ENCODE measurements around the gene DPP8.

- TF ChIP-seq CTCF (IDR thresholded peaks at IDR 0.05) (no peak), POLR2A (IDR thresholded peaks at IDR 0.05) (no peak)
These were observed 83.3 kb downstream of the DPP8 start for GRCh38 chr15:65434201-65434600.
